BLaER1 (cell line): ENCODE data around the gene ATE1.

Source experiments
- H3K27ac ChIP-seq: shearing (Covaris generic); formaldehyde crosslinking; 2 replicates; pipeline ENCODE4 v1.8.1; 2022
- H3K27me3 ChIP-seq: shearing (Covaris generic); formaldehyde crosslinking; 2 replicates; pipeline ENCODE4 v1.8.1; 2022
- H3K36me3 ChIP-seq: shearing (Covaris generic); formaldehyde crosslinking; 2 replicates; pipeline ENCODE4 v1.8.1; 2022
- H3K4me1 ChIP-seq: shearing (Covaris generic); formaldehyde crosslinking; 2 replicates; pipeline ENCODE4 v1.8.1; 2022
- H3K4me2 ChIP-seq: shearing (Covaris generic); formaldehyde crosslinking; 2 replicates; pipeline ENCODE4 v1.8.1; 2022
- H3K4me3 ChIP-seq: shearing (Covaris generic); formaldehyde crosslinking; 2 replicates; pipeline ENCODE4 v1.8.1; 2022
- H3K9ac ChIP-seq: shearing (Covaris generic); formaldehyde crosslinking; 2 replicates; pipeline ENCODE4 v1.8.1; 2022
- H3K9me3 ChIP-seq: shearing (Covaris generic); formaldehyde crosslinking; 2 replicates; pipeline ENCODE4 v1.8.1; 2022
- H4K20me1 ChIP-seq: shearing (Covaris generic); formaldehyde crosslinking; 2 replicates; pipeline ENCODE4 v1.8.1; 2022
- Cebpa-rat ChIP-seq: shearing (Covaris generic); IDR thresholded peaks from 2 replicates; pipeline ENCODE4 v1.8.1; 2022

The ATE1 gene

DNA sequence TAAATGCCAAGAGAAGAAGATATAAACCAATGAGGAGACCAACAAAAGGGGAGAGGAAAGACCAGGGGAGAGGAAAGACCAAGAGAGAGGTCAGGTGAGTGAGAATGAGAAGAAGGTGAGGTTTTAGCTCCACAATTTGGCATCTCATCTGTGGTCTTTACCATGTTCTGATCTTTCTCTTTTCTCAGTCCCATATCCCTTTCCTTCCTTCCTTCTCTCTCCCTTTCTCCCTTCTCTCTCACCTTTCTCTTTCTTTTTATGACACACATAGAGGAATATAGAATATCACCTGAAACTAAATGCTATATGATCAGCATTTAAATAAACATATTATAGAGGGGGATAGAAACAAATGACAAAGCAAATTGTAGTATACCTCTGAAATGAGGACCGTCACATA is 57.4 kb downstream of the ATE1 start:
- peaks cover 30% of the 10 kb centered on the region for H3K36me3 ChIP-seq
- no peak overlapping the region for H3K27ac ChIP-seq
- no peak for TF ChIP-seq Cebpa-rat
- peaks cover 7% of the 10 kb centered on the region for H3K9me3 ChIP-seq
- H3K27me3 ChIP-seq, result no peaks in the 10 kb centered on the region
- H3K9ac ChIP-seq, result no peak overlapping the region
- no peak overlapping the region for H3K4me2 ChIP-seq
- no peak overlapping the region for H3K4me3 ChIP-seq
- no peaks in the 10 kb centered on the region for H4K20me1 ChIP-seq
- H3K4me1 ChIP-seq, result peaks cover 6% of the 10 kb centered on the region

GRCh38 chr10:121865554-121865953 is 62.3 kb downstream of the ATE1 start:
- peak overlapping the region; percentile 77 for H3K4me2 ChIP-seq
- peaks cover 39% of the 10 kb centered on the region for H3K9me3 ChIP-seq
- peaks cover 51% of the 10 kb centered on the region for H3K36me3 ChIP-seq
- H3K4me3 ChIP-seq, result no peak overlapping the region
- no peaks in the 10 kb centered on the region for H4K20me1 ChIP-seq
- H3K27ac ChIP-seq, result no peak overlapping the region
- no peak overlapping the region for H3K9ac ChIP-seq
- no peaks in the 10 kb centered on the region for H3K27me3 ChIP-seq
- peaks cover 21% of the 10 kb centered on the region for H3K4me1 ChIP-seq
- no peak for TF ChIP-seq Cebpa-rat

DNA sequence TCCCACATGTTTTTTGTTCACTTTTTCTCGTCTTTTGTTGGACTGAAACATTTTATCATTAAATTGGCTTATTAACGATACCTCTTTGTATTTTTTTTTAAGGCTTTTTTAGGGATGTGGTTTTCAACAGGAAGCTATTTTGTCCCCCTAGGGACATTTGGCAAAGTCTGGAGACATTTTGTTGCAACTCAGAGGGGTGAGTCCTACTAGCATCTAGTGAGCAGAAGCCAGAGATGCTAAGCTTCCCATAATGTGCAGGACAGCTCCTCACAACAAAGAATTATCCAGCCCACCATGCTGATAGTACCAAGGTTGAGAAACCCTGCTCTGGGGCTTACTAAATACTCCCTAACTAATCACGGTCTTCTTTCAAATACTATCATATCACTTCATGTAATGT is 63.2 kb downstream of the ATE1 start:
- Histone ChIP-seq H3K9me3 (peaks cover 41% of the 10 kb centered on the region), H4K20me1 (no peaks in the 10 kb centered on the region), H3K4me2 (peak overlapping the region; percentile 77), H3K4me1 (peaks cover 21% of the 10 kb centered on the region), H3K27me3 (no peaks in the 10 kb centered on the region), H3K4me3 (peak overlapping the region; percentile 29; the same call in 1 of the 2 replicates), H3K36me3 (peaks cover 58% of the 10 kb centered on the region), H3K27ac (peak overlapping the region; percentile 33; the same call in 1 of the 2 replicates), H3K9ac (no peak overlapping the region)
- no peak for TF ChIP-seq Cebpa-rat

GRCh38 chr10:121864168-121864567 is 63.7 kb downstream of the ATE1 start:
- no peak for TF ChIP-seq Cebpa-rat
- Histone ChIP-seq H3K9me3 (peaks cover 44% of the 10 kb centered on the region), H4K20me1 (no peaks in the 10 kb centered on the region), H3K9ac (no peak overlapping the region), H3K4me3 (peak overlapping the region; percentile 29; the same call in 1 of the 2 replicates), H3K27me3 (no peaks in the 10 kb centered on the region), H3K4me1 (peaks cover 21% of the 10 kb centered on the region), H3K4me2 (peak overlapping the region; percentile 77), H3K27ac (peak overlapping the region; percentile 33; the same call in 1 of the 2 replicates), H3K36me3 (peaks cover 57% of the 10 kb centered on the region)

DNA sequence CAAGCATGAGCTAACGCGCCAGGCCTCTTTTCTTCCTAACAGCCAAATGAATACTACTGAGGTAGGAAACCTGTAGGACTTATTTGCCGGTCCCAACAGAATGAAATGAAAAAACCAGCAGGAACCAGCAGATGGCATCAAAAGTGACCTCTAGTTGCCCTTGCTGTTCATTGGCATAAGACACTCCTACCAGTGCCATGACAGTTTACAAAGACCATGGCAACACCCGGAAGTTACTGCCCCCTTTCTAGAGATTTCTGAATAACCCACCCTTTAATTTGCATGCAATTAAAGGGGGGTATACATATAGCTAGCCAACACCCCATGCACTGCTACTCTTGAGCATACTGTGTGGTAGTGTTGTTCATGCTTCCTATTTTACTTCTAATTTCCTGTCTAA is 65.2 kb downstream of the ATE1 start:
- no peak overlapping the region for H3K4me2 ChIP-seq
- peaks cover 50% of the 10 kb centered on the region for H3K9me3 ChIP-seq

DNA sequence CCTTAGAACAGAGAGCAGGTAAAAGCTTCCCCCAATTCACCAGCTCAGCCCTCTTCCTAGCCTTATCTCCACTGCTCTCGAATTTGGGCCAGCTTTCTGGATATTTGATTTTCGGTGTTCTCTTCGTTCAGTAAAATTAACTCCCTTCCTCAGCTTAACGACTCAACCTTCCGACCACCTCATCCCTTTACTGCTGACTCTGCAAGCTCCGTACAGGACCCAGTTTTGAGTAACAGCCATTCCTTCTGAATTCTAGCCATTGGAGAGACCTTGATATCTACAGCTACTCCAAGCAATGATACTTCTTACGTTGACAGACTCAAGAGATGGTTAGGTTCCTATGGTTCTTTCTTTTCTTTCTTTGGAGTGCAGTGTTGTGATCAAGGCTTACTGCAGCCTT is 65.8 kb downstream of the ATE1 start:
- no peaks in the 10 kb centered on the region for H4K20me1 ChIP-seq
- H3K9me3 ChIP-seq, result peaks cover 56% of the 10 kb centered on the region
- peaks cover 21% of the 10 kb centered on the region for H3K4me1 ChIP-seq
- peaks cover 62% of the 10 kb centered on the region for H3K36me3 ChIP-seq
- H3K4me3 ChIP-seq, result no peak overlapping the region
- H3K4me2 ChIP-seq, result no peak overlapping the region
- H3K27ac ChIP-seq, result no peak overlapping the region
- no peak overlapping the region for H3K9ac ChIP-seq
- TF ChIP-seq Cebpa-rat, result no peak
- no peaks in the 10 kb centered on the region for H3K27me3 ChIP-seq

More for the DNA sequence above, 65.2 kb downstream of the ATE1 start:
- TF ChIP-seq Cebpa-rat, result no peak
- H3K4me3 ChIP-seq, result no peak overlapping the region
- H3K27me3 ChIP-seq, result no peaks in the 10 kb centered on the region
- no peaks in the 10 kb centered on the region for H4K20me1 ChIP-seq
- H3K27ac ChIP-seq, result no peak overlapping the region
- H3K9ac ChIP-seq, result no peak overlapping the region
- H3K36me3 ChIP-seq, result peaks cover 56% of the 10 kb centered on the region
- H3K4me1 ChIP-seq, result peaks cover 21% of the 10 kb centered on the region

- peaks cover 63% of the 10 kb centered on the region for H3K9me3 ChIP-seq
- no peak overlapping the region for H3K9ac ChIP-seq
- H3K4me3 ChIP-seq, result no peak overlapping the region
- H3K4me1 ChIP-seq, result peaks cover 19% of the 10 kb centered on the region
- peaks cover 62% of the 10 kb centered on the region for H3K36me3 ChIP-seq
- H3K27ac ChIP-seq, result no peak overlapping the region
- no peaks in the 10 kb centered on the region for H3K27me3 ChIP-seq
- no peaks in the 10 kb centered on the region for H4K20me1 ChIP-seq
- no peak overlapping the region for H3K4me2 ChIP-seq
- TF ChIP-seq Cebpa-rat, result no peak
These were observed 67.0 kb downstream of the ATE1 start for GRCh38 chr10:121860810-121861209.

DNA sequence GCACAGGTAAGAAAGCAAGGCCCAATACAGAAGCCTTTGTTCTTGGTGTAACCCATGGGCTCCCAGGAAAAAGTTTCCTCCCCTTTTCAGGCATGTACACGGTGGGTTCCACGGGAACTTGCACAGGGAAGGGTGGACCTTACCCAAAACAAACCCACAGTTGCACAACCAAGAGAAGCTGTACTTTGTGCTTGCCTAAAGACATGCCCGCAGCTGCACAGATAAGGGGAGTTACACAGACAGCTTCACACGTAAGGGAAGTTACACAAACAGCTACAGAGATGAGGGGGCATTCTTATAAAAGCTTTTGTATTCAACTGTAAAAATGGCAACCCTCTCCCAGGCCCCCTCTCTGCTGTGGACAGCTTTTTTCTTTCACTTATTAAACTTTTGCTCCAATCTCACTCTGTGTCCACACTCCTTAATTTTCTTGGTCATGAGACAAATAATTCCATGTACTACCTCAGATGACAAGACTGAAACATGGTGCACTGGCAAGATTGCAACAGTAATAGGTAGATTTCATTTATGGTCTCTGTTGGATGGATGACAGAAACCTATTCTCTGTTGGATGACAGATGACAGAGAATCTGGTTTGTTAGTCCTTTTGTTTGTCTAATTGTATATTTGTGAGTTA is 72.9 kb downstream of the ATE1 start:
- Histone ChIP-seq H3K4me2 (no peak overlapping the region), H3K4me3 (no peak overlapping the region), H3K9ac (no peak overlapping the region), H3K4me1 (no peaks in the 10 kb centered on the region), H3K36me3 (peaks cover 73% of the 10 kb centered on the region), H3K27me3 (no peaks in the 10 kb centered on the region), H4K20me1 (no peaks in the 10 kb centered on the region), H3K27ac (no peak overlapping the region), H3K9me3 (peaks cover 48% of the 10 kb centered on the region)
- no peak for TF ChIP-seq Cebpa-rat

GRCh38 chr10:121853950-121854349 is 73.9 kb downstream of the ATE1 start:
- Histone ChIP-seq H3K27me3 (no peaks in the 10 kb centered on the region), H3K9ac (no peak overlapping the region), H3K9me3 (peaks cover 42% of the 10 kb centered on the region), H3K4me3 (no peak overlapping the region), H3K4me1 (no peaks in the 10 kb centered on the region), H3K4me2 (no peak overlapping the region), H3K27ac (no peak overlapping the region), H4K20me1 (no peaks in the 10 kb centered on the region), H3K36me3 (peaks cover 77% of the 10 kb centered on the region)
- TF ChIP-seq Cebpa-rat, result no peak

DNA sequence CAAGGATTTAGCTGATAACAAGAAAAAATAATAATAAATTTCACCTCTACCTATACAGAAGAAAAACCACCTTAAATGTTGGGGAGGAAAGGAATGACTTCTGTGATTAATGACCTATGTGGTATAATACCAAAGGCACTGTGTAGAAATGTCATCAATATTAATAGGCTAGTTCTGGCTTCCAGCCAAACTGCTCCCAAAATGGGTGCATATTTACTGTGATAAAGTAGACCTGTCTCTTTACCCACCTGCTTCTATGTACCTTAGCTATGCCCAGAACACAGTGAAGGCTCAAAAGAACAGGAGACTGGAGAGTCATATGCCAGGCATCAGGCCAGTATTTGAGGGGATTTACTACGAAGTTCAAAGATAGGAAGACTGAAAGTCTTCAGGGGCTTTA is 76.0 kb downstream of the ATE1 start:
- H3K4me2 ChIP-seq, result no peak overlapping the region
- H3K27me3 ChIP-seq, result no peaks in the 10 kb centered on the region
- no peak overlapping the region for H3K27ac ChIP-seq
- peaks cover 30% of the 10 kb centered on the region for H3K9me3 ChIP-seq
- no peak overlapping the region for H3K4me3 ChIP-seq
- no peaks in the 10 kb centered on the region for H3K4me1 ChIP-seq
- H3K9ac ChIP-seq, result no peak overlapping the region
- no peak for TF ChIP-seq Cebpa-rat
- H3K36me3 ChIP-seq, result peaks cover 85% of the 10 kb centered on the region
- H4K20me1 ChIP-seq, result no peaks in the 10 kb centered on the region

GRCh38 chr10:121848082-121848481 is 79.7 kb downstream of the ATE1 start:
- Histone ChIP-seq H3K27me3 (no peaks in the 10 kb centered on the region), H3K27ac (no peak overlapping the region), H3K4me1 (no peaks in the 10 kb centered on the region), H3K9ac (no peak overlapping the region), H3K9me3 (peaks cover 12% of the 10 kb centered on the region; the same call in 1 of the 2 replicates), H3K4me3 (no peak overlapping the region), H3K36me3 (peaks cover 71% of the 10 kb centered on the region), H3K4me2 (no peak overlapping the region), H4K20me1 (no peaks in the 10 kb centered on the region)
- TF ChIP-seq Cebpa-rat, result no peak
